ENCODE measurements around the gene CHPT1.

- TF ChIP-seq CTCF (IDR thresholded peaks at IDR 0.05) (no peak), POLR2A (IDR thresholded peaks at IDR 0.05) (no peak)
Observed at GRCh38 chr12:101767537-101767936, 70.1 kb downstream of the CHPT1 start.
